CD4-positive, alpha-beta T cell (primary cell): ENCODE data around the gene NIPA2. TPM values are rescaled to one million over a fixed set of nuclear protein-coding genes. Genes with fewer than 3 reads are reported as not detected.

Experiments
- ATAC-seq: fragments of 200-7000 bp; cut with Tn5 transposase; one replicate; pipeline ENCODE4 v1.10.0; 2022; ENCODE audit warnings: mild to moderate bottlenecking; ENCODE audit not compliant: poor library complexity
- CTCF ChIA-PET: fragments of 350-600 bp; sonication (Branson Sonifier 250); formaldehyde crosslinking; loops from one replicate; lab custom pipeline; 2021; ENCODE audit warnings: antibody characterized with exemption, inconsistent platforms; lab: Charles Lee
- POLR2A ChIA-PET: fragments of 350-600 bp; sonication (Branson Sonifier 250); formaldehyde crosslinking; loops from one replicate; lab custom pipeline; 2021; ENCODE audit warnings: antibody characterized with exemption, inconsistent platforms; lab: Charles Lee
- DNase-seq, 14 experiments: peaks; one replicate each; pipeline ENCODE4 v3.0.0-alpha.2; 2013 to 2020; ENCODE audit warnings: mixed read lengths in 2 of 14
- H3K27ac ChIP-seq, 2 donors: one replicate each; pipeline versions ENCODE4 v1.5.1 to v1.7.0; 2013; ENCODE audit warnings: low read length in 2 of 2, low read depth in 1 of 2, mild to moderate bottlenecking in 1 of 2
- H3K27me3 ChIP-seq, 2 experiments: 1 replicate in 1 of 2; 2 replicates in 1 of 2; pipeline versions ENCODE4 v1.6.1 to v1.7.0; 2013; ENCODE audit warnings: low read length in 2 of 2, control low read depth in 1 of 2, mild to moderate bottlenecking in 1 of 2, moderate library complexity in 1 of 2; ENCODE audit not compliant: insufficient read depth in 2 of 2, control insufficient read depth in 1 of 2
- H3K36me3 ChIP-seq: one replicate; pipeline ENCODE4 v1.6.1; 2013; ENCODE audit warnings: low read length, control low read depth; ENCODE audit not compliant: insufficient read depth
- H3K4me1 ChIP-seq: one replicate; pipeline ENCODE4 v1.6.1; 2013; ENCODE audit warnings: low read length, control low read depth; ENCODE audit not compliant: insufficient read depth
- H3K4me3 ChIP-seq: one replicate; pipeline ENCODE4 v1.5.1; 2013; ENCODE audit warnings: mild to moderate bottlenecking, low read length, moderate library complexity
- H3K9me3 ChIP-seq, 2 experiments: 1 replicate in 1 of 2; 2 replicates in 1 of 2; pipeline versions ENCODE4 v1.6.1 to v1.7.0; 2013; ENCODE audit warnings: low read length in 2 of 2, mild to moderate bottlenecking in 2 of 2, control low read depth in 1 of 2, moderate library complexity in 1 of 2; ENCODE audit not compliant: control insufficient read depth in 1 of 2, insufficient read depth in 1 of 2
- H3K27ac Mint-ChIP-seq: one replicate; pipeline ENCODE4 v1.8.0; 2020; ENCODE audit warnings: mixed read lengths
- H3K27me3 Mint-ChIP-seq: one replicate; pipeline ENCODE4 v1.8.0; 2021; ENCODE audit warnings: mixed read lengths
- H3K36me3 Mint-ChIP-seq: one replicate; pipeline ENCODE4 v1.8.0; 2021; ENCODE audit warnings: low read depth, mixed read lengths
- H3K4me1 Mint-ChIP-seq: one replicate; pipeline ENCODE4 v1.8.0; 2021; ENCODE audit warnings: low read depth, mixed read lengths
- H3K4me3 Mint-ChIP-seq: one replicate; pipeline ENCODE4 v1.8.0; 2020; ENCODE audit warnings: mild to moderate bottlenecking, mixed read lengths
- H3K9me3 Mint-ChIP-seq: one replicate; pipeline ENCODE4 v1.8.0; 2020; ENCODE audit warnings: mixed read lengths
- CTCF ChIP-seq: fragments of 200-600 bp; IDR thresholded peaks from one replicate; pipeline ENCODE4 v1.8.0; 2022; ENCODE audit warnings: antibody characterized with exemption, mild to moderate bottlenecking
- intact Hi-C, 2 experiments: fragments of 100-400 bp; cut with DNase I in 1 of 2; cut with micrococcal nuclease in 1 of 2; formaldehyde crosslinking; loops; one replicate each; pipeline versions ENCODE4 v1.15.1 to v1.9.0; 2023 to 2025; cut with DNase I, micrococcal nuclease
- total RNA-seq, 174 experiments: library from RNA in 2 of 174; stranded (reverse) in 2 of 174; gene quantifications; one replicate each; pipeline ENCODE4 v1.2.3 and lab custom pipeline; 2021 to 2026

NIPA2 gene
- total RNA-seq, 2 experiments from 2014 or later: 33.9 to 36.7 TPM

GRCh38 chr15:22872936-22873701 lies 34.7 kb downstream of the NIPA2 start:
- CTCF ChIA-PET: no interaction called here

GRCh38 chr15:22873841-22874240 lies 35.4 kb downstream of the NIPA2 start:
- peaks cover 0 to 10% of the 10 kb centered on the region in 2 experiments for H3K9me3 ChIP-seq
- H3K9me3 Mint-ChIP-seq: no peaks in the 10 kb centered on the region
- no peak overlapping the region for H3K27ac Mint-ChIP-seq
- H3K4me1 Mint-ChIP-seq: no peaks in the 10 kb centered on the region
- H3K27me3 Mint-ChIP-seq: no peaks in the 10 kb centered on the region
- POLR2A ChIA-PET: no interaction called here
- H3K36me3 ChIP-seq: peaks cover 3% of the 10 kb centered on the region
- no peaks in the 10 kb centered on the region for H3K4me1 ChIP-seq
- H3K27me3 ChIP-seq: no peaks in the 10 kb centered on the region
- peaks cover 37% of the 10 kb centered on the region for H3K36me3 Mint-ChIP-seq
- H3K4me3 Mint-ChIP-seq: no peak overlapping the region
- H3K4me3 ChIP-seq: no peak overlapping the region
- no peak for TF ChIP-seq CTCF
- intact Hi-C loops: no loop called here
- no peak overlapping the region for H3K27ac ChIP-seq
- ATAC-seq: no peak
- CTCF ChIA-PET: no interaction called here
- no peak for DNase-seq

More at GRCh38 chr15:22872936-22873701, 34.7 kb downstream of the NIPA2 start:
- H3K27me3 ChIP-seq: no peaks in the 10 kb centered on the region
- peaks cover 43% of the 10 kb centered on the region for H3K36me3 Mint-ChIP-seq
- POLR2A ChIA-PET: no interaction called here
- peaks cover 7% of the 10 kb centered on the region for H3K36me3 ChIP-seq
- H3K9me3 ChIP-seq: peaks cover 0 to 8% of the 10 kb centered on the region in 2 experiments
- H3K4me3 Mint-ChIP-seq: no peak overlapping the region
- intact Hi-C loops: no loop called here
- no peaks in the 10 kb centered on the region for H3K4me1 ChIP-seq
- TF ChIP-seq CTCF: no peak
- ATAC-seq (no peak), DNase-seq (no peak)
- no peak overlapping the region for H3K4me3 ChIP-seq
- H3K27me3 Mint-ChIP-seq: no peaks in the 10 kb centered on the region
- no peaks in the 10 kb centered on the region for H3K4me1 Mint-ChIP-seq
- no peaks in the 10 kb centered on the region for H3K9me3 Mint-ChIP-seq
- H3K27ac ChIP-seq: no peak overlapping the region
- no peak overlapping the region for H3K27ac Mint-ChIP-seq

- Histone ChIP-seq H3K27me3 (no peaks in the 10 kb centered on the region), H3K36me3 (peaks cover 3% of the 10 kb centered on the region), H3K9me3 (peaks cover 0 to 10% of the 10 kb centered on the region in 2 experiments), H3K4me3 (no peak overlapping the region), H3K4me1 (no peaks in the 10 kb centered on the region), H3K27ac (no peak overlapping the region)
- no peak for TF ChIP-seq CTCF
- DNase-seq (no peak), ATAC-seq (no peak)
- no peak overlapping the region for H3K27ac Mint-ChIP-seq
- peaks cover 33% of the 10 kb centered on the region for H3K36me3 Mint-ChIP-seq
- intact Hi-C loops: no loop called here
- H3K4me3 Mint-ChIP-seq: no peak overlapping the region
- no peaks in the 10 kb centered on the region for H3K4me1 Mint-ChIP-seq
- POLR2A ChIA-PET: no interaction called here
- no peaks in the 10 kb centered on the region for H3K27me3 Mint-ChIP-seq
- CTCF ChIA-PET: no interaction called here
- H3K9me3 Mint-ChIP-seq: no peaks in the 10 kb centered on the region
These were observed 35.8 kb downstream of the NIPA2 start for GRCh38 chr15:22874256-22874655.
